Fibroblast of skin of scalp (primary cell): ENCODE measurements around the gene DNAJC13.

Source experiments
- DNase-seq: peaks from one replicate; pipeline ENCODE4 v3.0.0-alpha.2; 2013

DNAJC13 gene

DNA sequence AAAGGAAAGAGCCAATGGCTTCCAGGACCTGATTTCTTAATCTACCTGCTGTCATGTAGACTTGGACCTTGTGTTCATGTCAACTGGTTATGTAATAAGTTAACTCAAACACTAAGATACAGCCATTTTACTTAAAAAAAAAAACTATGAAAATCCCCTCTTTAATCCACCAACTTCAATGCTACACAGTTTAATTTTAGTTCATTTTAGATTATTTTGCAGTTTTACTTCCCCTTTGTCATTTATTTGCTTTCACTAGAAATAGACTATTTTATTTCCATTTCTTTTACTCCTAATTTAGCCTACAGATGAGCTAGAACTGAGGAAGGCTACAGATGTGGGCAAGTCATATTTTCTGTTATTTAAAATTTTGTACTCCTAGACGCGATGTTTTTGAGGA is 10.7 kb upstream of the DNAJC13 start:
- no peak for DNase-seq

DNA sequence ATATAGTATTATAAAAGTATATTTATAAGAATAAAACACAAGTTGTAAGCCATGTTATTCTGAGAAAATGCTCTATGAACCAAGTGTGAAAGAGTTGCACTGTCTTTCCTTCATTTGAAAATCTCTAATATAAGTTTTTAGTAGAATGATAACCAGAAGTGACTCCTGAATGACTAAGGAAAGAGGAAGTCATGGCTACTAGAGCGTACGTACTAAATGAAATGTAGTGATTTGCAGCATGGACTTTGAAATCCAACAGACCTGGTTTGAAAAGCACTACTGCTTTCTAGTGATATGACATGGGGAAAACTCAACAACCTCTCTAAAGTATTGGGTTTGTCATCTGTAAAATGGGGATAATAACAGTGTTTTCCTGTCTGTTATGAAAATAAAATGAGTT is 10.3 kb upstream of the DNAJC13 start:
- no peak for DNase-seq

DNA sequence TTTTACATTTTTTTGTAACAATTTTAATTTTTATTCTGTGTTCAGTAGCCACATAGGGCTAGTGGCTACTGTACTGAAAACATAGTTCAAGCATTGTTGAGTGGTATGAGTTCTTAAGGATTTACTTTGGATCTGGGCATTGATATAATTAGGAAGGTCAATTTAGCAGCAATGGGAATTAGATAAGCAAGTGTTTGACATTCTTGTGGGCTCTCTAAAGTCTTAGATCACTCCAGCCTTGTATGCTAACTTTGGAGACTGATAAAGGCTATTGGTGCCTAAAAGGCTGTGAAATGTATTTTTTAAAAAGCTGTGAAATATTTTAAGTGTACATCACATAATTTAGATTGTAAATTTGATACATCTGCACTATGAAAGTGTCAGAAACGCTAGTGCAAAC is 2.5 kb upstream of the DNAJC13 start:
- DNase-seq, result no peak

DNA sequence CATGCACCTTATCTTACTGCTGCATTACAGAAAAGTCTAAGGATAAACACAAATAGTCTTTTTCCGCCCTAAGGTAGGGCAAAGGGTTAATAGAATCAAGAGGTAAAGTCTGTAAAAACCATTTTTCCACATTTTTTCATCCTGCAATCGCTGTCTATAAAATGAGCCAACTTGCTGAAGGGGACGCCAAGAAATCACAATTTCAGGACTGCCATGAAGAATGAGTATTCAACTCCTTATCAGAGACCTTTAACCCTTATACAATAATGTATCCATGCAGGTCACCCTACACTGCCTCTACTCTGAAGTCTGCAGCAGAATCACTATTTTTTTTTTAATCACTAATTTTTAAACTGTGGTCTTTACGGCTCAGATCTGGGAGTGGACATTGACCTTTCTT is 1.1 kb upstream of the DNAJC13 start:
- no peak for DNase-seq

DNA sequence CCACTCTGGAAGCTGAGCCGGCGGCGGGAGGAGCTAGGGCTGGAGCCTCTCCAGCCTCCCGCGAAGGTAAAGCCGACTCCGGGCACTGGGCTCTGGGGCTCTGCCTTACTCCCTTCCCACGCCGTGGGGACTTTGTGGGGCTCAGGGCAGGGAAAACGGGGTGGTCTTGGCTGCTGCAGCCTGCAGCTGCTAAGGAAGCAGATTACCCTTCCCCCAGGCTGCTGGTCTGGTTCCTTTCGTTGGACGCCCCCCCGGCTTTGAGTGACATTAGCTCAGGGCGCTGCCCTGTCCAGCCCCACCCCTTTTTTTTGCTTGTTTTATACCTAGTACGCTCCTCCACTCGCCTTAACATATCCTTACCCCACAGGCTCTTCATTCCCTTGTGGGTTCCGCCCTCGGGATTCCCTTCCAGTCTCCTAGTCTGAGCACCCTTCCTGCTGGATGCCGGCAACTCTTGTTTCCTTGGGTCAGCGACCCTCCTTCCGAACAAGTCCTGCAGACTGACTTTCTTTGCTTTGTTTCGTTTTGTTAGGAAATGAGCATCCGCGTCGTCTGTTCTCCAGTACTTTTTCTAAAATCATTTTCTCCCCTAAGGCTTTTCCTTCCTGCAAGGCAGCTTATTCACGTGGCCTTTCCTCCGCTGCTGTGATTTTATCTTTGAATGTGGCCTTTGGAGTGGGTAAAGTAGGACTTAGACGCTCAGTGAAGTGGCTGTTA is 551 bp downstream of the DNAJC13 start:
- DNase-seq, result peak; percentile 57

DNA sequence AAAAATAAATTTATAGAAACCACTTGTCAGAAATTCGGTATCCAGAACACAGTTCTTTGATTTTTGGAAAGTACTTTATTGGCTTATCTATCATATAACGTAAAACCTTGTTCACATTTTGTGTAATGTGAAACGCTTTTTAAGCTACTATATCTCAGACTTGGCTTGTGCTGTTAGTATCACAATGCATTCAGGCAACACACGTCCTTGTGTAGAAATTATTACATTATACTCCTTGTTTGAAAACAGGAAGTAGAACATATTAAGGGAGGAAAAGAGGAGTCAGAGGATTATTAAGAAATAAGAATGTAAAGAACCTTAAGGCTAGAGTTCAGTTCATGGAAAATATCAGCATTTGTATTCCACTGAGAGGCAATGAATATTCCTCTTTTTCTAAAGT is 1.6 kb downstream of the DNAJC13 start:
- DNase-seq, result no peak

DNA sequence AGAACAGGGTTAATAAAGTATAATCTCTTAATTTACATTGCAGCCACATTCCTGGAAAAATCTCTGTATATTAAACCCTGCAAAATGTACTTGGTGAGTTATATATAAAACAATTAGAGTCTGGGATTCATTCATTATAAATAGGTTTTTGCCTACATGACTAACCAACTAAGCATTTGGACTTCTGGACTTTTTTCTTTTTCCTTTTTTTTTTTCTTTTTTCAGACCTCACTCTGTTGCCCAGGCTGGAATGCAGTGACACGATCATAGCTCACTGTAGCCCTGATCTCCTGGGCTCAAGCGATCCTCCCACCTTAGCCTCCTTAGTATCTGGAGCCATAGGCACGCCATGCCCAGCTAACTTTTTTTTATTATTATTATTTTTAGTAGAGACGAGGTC is 4.5 kb downstream of the DNAJC13 start:
- peak; percentile 74 for DNase-seq

DNA sequence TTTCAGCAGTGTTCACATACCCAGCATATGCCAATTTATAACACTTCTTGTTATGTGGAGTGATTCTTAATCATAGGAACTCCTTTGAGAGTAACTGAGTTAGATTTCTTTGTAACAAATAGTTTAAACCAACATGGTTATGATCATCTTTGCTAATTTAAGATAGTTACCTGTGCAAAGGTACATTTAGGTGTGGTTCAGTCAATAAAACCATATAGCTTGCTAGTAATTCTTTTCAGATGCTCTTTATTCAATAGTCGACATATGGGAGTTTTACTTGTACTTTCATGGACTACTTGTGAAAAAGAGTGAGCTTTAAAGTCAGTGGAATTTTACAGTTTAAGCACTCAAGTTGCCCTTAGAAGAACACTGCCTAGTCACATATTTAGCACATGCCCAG is 5.2 kb downstream of the DNAJC13 start:
- no peak for DNase-seq

DNA sequence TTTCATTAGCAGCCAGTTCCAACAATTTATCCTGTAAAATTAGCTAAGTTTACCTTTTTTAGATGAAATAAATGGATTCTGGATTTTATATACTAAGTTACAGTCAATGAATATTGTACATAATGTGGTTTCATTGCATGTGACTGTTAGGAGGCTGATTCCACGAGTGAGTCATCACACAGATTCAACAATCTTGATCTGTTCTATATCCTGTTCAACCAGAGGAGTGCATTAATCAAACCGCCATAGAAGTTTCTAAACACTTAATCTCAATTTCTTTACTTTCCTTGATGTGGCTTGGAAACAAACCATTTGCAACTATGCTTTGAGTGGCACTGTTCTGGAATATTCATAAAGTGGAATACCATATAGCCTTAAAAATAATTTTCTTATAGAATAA is 15.3 kb downstream of the DNAJC13 start:
- peak; percentile 74 for DNase-seq

DNA sequence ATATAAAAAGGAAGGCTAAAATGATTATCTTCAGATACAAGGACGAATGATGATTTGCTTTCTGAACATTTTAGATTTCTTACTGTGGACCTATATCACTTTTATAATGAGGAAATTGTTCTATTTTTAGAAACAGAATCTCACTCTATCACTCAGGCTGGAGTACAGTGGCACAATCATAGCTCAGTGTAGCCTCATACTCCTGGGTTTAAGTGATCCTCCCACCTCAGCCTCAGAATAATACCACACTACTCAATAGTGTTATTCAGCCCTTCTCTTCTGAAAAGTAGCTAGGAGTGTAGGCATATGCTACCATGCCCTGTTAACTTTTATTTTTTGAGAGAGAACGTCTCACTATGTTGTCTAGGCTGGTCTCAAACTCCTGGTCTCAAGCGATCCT is 15.8 kb downstream of the DNAJC13 start:
- DNase-seq, result no peak

DNA sequence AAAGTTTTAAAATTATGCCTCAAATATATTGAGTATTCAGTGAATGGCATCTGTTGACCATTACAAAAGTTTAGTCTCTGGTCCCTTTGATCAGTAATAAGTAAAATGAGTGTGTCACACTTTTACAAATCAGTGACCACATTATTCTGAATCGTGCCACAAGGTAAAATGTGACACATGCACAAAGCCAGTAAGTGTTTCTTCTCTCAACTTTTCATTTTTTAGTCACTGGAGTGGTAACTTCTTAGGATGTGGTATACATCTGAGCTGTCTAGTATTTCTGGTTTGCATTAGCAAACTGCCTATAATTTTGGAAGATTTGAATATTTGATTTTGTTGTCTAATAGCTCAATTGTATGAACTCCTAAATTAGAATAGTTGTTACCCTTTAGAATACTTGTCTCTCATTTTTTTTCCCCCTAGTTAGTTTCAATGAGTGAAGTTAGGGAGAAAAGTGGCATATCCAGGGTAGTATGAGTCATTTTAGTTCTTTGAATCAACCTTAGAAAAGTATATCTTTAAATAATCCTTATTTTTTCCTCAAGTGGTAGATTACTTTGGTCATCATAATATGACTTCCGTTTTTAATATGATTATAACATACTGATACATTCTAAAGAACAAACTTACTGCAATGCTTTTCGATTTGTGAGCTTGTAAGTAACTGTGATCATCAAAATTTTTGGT is 18.1 kb downstream of the DNAJC13 start:
- DNase-seq, result no peak

DNA sequence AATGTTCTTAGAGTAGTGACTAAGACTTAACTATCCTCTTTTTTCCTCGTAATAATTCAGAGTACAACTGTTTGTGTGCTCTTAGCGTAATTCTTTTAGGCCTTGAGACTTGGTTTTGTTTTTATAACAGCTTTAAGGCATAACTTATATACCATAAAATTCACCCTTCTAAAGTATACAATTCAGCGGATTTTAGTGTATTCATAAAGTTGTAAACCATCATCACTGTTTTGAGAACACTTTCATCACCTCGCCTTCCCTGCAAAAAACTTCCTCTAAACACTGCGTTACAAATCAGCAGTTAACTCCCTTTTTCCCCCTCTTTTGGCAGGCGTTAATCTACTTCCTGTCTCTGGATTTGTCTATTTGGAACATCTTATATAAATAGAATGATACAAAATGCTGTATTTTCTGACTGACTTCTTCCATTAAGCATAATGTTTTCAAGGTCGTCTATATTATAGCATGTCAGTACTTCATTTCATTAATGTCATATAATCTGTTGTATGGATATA is 18.7 kb downstream of the DNAJC13 start:
- DNase-seq, result no peak

DNA sequence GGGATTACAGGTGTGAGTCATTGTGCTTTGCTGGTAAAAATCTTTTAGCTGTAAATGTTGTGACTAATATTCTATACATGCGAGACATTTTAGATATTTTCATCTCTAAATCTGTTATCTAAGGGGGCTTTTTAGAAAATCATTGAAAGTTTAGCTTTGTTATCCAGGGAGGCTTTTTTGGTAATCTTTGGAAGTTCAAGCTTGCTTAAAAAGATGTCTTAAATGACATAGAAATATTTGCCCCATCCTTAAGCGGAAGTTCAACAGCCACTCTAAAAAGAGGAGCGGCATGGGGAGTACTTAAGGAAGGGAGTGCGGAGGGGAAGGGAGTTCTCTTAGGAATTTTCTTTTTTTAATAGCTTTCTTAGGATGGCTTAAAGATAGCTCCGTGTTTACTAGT is 26.1 kb downstream of the DNAJC13 start:
- no peak for DNase-seq

DNA sequence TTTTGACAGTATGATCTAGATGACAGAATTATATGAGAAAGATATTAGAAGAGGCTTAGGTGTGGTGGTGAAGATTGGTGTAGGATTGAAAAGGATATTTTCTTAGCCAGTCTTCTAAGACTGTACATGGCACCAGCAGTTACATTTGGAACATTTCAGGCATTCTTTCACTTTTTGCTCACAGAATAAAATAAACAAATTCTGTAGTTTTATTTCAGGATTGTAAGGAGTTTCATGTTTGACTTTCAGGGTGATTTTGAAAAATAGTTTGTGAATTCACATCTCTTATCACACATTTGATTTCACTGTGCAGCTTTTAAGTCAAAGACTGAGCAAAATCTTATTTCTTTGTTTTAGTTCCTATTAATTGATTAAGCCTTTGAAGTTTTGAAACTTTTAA is 27.1 kb downstream of the DNAJC13 start:
- DNase-seq, result peak; percentile 27

DNA sequence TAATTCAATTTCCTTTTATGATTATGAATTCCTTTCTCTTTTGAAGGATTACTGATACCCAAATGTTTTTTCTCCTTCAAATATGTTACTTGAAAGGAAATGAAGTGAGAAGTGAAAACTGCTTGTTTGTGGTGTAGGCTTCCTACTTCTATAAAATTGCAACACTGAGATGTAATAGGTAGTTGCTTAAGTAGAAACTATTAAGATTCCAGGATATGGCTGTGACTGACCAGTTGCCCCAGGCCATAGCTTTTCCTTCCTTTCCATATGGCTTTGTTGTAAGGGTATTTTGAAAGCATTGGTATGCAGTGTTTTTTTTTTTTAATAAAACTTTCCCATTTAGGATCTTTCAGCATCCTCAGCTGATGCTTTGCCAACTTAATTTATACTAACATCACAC is 28.5 kb downstream of the DNAJC13 start:
- peak; percentile 59 for DNase-seq

DNA sequence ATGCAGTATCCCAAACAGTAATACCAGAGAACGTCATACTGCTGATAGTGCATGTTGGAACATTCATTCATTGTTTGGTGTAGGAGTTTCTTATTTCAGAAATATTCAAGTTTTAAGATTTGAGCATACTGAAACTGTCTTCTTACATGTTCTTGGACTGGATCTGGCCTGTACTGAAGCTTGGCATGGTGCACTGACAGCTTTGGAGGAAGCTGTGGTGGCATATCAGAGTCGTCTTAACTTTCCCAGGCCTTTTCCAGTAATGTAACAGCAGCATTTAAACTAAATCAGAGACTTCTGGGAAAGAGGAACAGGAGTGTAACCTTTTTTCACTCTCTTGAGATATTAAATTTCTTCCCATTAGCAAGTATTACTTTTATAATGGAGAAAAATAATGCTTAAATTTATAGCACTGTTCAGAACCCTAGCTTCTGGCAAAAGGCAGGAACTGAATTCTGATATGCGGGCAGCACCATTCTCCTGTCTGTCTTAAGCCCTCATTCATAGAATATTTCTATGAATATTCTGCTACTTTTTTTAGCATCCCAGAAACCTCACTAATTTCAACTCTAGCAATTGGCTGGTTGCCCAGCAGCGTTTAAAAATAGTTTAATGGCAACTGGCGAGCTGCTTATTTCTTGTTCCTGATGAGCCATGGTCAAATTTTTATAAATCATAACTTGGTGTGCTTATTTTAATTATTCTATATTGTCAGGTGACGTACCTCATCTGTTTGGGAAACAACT is 31.1 kb downstream of the DNAJC13 start:
- peak; percentile 80 for DNase-seq

DNA sequence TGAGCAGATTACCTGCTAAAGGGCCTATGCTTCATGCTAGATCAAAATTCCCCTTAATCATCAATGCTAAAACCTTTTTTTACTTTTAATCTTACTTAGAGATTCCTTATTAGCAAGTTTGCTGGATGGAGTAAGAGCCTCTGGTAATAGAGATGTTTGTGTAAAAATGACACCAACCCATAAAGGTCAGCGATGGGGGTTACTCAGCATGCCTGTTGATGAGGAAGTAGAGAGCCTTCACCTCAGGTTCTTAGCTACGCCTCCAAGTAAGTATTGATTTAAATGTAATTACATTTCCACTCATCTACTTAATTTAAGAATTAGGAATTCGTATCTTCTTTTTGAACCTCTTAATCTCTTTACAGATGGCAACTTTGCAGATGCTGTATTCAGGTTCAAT is 38.8 kb downstream of the DNAJC13 start:
- DNase-seq, result no peak

DNA sequence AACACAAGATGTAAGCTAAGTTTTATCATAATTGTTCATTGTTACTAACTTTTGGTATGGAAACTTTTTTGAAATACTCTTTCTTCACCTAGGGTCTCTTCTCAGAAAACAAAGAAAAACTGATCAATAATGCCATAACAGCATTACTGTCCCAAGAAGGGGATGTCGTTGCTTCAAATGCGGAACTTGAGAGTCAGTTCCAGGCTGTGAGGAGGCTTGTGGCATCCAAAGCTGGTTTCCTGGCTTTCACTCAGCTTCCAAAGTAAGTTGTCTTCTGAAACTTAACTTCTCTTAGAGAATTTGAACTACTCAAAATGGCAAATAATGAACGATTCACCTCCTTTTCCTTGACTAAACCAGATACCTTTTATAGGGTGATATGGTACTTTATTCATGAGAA is 39.3 kb downstream of the DNAJC13 start:
- DNase-seq, result no peak

DNA sequence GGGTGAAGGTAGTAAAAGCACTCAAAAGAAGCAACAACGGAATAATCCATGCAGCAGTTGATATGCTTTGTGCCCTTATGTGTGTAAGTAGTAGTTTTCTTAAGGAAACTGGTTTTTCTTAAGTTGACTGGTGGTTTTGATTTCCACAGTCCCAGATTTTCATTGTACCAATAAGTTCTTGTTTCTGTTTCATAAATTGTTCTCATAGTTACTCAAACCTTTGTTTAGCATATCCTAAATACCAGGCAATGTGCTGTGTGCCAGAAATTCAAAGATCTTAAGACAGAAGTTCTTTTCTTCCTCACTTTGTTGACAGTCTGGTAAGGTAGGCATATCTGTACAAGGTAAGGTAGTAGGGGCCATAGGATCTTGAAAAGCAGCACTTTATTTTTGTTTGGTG is 40.0 kb downstream of the DNAJC13 start:
- no peak for DNase-seq

DNA sequence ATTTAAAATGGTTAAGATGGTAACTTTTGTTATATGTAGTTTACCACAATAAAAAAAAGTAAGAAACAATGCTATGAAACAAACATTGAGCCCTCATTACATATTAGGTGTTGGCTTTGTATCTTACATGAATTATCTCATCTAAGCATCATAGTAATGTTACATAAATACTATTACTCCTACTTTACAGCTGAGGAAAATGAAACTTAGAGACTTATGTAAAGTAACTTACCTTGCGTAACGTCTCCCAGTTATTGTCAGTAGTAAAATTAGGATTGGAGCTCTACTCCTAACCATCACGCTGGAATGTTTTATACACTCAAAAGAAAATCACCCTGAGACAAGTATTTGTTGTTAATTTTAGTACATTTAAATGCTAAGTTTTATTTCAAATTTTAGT is 42.2 kb downstream of the DNAJC13 start:
- DNase-seq, result no peak

DNA sequence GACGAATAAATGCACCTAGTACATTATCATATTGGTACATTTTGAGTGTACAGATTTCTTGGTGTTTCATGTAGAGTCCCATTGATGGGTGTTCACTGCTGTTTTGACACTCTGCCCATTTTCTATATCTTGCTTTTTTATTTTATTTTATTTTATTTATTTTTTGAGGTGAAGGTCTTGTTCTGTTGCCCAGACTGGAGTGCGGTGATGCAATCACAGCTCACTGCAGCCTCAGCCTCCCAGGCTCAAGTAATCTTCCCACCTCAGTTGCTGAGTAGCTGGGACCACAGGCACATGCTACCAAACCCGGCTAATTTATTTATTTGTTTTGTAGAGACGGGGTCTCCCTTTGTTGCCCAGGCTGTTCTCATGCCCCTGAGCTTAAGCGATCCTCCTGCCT is 44.2 kb downstream of the DNAJC13 start:
- no peak for DNase-seq

DNA sequence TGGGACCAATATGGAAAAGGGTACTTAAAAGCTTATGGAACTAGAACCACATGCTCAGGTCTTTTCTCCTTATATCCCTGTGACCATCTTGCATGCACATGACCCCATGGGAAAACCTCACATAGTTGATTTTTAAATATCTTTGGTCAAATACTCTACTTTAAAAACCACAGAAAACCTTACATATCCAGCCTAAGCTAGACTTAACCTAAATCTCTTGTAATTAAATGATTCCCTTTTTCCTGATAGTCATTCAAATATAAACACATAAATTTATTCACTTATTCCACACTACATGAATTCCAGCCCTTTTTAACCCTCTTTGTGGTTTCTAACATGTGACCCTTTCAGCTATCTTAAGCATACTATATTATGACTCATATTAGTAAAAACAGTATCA is 46.8 kb downstream of the DNAJC13 start:
- DNase-seq, result peak; percentile 77

DNA sequence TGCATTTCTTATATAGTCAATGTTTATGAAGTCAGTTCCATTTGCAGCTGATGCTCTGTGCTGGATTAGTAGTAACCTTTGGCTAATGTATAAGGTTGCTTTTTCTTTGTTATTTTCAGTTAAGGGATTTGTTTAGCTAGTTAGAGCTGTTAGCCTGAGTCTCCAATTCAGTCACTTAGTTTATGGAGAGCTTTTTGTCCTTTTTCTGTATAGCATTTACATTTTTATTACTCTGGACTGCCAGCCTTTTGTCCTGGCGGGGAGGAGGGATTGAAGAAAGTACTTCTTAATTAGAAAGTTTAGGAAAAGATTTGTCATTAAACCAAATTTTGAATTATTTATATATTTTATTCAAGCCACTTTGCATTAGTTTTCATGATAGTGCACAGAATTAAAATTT is 52.0 kb downstream of the DNAJC13 start:
- no peak for DNase-seq

DNA sequence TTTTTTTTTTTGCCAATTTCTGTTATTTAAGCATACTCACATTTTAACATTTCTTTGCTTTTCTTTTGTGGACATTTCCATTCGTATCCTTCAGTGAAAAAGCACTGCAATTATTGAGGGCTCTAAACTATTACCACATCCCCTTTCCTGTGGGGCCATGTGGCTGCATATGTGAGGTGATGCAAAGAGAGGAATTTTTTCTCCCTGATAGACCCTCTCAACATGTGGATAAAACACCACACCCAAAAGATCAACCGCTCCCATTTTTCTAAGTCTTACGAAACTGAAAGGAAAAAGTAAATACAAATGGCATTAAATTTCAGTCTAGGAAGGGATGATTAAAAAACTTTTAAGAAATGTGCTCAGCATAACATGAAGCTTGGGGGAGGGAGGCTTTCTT is 68.8 kb downstream of the DNAJC13 start:
- DNase-seq, result peak; percentile 17
